Activated T-cell treated with anti-CD3 and anti-CD28 coated beads for 24 hours (primary cell): Measurements from ENCODE around the gene PRKG1.
"Not testable (repeated sequence)": the region's sequence is repeated elsewhere in the genome, so short reads cannot be mapped to it uniquely, and the experiment has no call there.

Experiments
- DNase-seq: peaks from one replicate; pipeline ENCODE4 v3.0.0-alpha.2; 2020; ENCODE audit warnings: low read depth

The PRKG1 gene

GRCh38 chr10:51170518-51171245 lies 96.4 kb downstream of the PRKG1 start:
- DNase-seq: no peak

GRCh38 chr10:51171946-51172345 lies 97.7 kb downstream of the PRKG1 start:
- DNase-seq: no peak

- no peak for DNase-seq
Observed at GRCh38 chr10:51176976-51177695, 102.8 kb downstream of the PRKG1 start.

- no peak for DNase-seq
Observed at GRCh38 chr10:51178634-51179033, 104.3 kb downstream of the PRKG1 start.

DNA sequence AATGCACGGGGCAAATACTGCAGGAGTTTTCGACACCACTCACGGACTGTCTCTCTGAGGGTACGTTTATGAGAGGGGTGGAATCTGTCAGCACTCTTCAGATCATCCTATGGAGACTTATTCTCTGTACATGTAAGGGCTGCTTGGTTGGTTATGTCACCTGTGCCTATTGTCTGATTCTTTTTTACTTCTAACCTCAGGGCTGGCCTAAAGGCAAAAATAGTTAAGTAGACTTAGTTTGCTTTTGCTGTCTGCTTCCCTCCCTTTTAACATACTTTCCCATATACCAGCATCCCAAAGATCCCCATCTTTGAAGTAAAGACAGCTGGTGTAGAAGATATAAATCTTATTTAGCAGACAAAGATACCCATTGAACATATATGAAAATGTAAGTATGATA lies 105.9 kb downstream of the PRKG1 start:
- no peak for DNase-seq

DNA sequence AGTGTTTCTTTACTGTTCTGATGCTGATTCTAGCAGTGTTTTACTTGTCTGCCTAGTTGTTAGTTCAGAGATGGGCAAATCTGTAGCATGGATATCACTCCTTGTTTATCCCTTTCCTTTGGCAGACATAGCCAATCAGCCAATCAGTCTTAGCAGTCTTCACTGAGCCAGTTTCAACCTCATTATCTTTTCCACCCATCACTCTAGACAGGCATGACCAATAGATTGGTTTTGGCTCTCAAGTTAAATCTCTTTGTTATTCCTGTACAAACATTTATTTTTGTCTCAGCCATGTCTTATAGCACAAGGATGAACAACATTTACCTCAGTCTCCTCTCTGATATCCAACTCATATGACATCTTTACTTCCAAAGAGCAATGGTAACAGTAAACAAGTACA lies 109.5 kb downstream of the PRKG1 start:
- DNase-seq: no peak

DNA sequence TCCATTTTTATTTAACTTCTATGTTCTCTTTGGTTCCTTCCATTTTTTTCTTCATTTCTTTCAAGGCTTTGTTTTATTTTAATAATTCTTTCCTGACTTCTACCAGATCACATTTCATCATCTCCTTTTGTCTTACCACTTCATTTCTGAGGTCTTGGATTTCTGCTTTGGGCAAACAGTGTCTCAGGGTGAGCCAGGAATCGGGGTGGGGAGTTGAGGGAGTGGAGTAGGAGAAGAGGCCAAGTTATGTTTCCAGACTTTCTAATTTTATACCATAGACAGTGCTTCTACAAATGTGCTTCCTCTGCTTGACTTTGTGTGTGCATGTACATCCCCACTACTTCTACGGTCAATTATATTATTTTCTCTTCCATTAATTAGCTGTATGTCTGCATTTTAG lies 112.1 kb downstream of the PRKG1 start:
- no peak for DNase-seq

DNA sequence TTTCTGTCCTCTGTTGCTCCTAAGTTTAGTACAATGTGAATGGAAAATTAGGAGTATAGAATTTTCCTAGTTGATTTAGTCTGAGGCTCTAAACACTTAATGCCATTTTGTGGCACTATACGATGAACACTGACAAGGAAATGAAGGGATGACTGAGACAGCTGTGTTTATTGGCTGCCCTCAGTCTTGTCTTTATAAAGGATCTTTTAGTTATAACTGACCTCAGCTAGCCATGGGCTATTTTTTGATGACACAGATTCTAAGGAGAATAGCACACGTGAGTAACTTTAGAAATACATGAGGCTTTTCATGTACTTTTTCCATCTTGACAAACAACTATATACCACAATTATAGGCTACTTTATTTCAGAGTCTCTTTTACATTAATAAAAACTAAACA lies 113.7 kb downstream of the PRKG1 start:
- DNase-seq: no peak

- no peak for DNase-seq
Observed at GRCh38 chr10:51188866-51189265, 114.6 kb downstream of the PRKG1 start.

GRCh38 chr10:51196508-51197175 lies 122.4 kb downstream of the PRKG1 start:
- DNase-seq: no peak

GRCh38 chr10:51198170-51198569 lies 123.9 kb downstream of the PRKG1 start:
- DNase-seq: no peak

DNA sequence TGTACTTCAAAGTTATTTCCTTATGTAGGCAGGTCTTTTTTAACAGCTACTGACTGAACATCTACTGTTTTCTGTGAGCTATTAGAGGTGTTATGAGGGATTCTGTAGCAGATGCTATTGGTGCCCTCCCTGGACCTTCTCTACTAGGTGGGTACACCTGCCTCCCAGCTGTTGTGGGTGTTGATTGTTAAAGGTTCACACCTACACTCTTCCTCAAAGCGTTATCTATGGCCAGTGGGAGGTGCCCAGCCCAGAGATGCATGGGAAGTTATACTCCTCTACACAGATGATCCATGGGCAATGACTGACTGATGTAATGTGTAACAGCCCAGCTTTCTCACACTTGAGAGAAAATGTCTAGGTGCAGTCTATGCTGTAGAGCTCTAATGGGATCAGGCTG lies 127.7 kb downstream of the PRKG1 start:
- no peak for DNase-seq

GRCh38 chr10:51203359-51203758 lies 129.1 kb downstream of the PRKG1 start:
- DNase-seq: no peak

DNA sequence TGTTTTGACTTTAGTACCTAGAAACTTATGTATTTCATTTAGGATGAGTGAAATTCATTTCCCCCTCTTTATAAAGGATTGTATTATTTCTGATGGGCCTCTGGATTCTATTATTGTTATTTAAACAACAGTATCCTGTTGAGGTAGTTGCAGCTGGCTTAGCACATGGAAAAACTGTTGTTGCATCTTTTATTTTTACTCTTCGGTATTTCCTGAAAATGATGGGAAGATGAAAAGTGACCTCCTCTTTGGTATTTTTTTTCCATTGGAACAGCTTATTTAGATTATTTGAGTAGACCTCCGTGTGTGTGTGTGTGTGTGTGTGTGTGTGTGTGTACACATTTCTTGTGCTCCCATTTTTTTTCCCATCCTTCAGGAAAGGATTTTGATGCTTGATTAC lies 129.8 kb downstream of the PRKG1 start:
- no peak for DNase-seq

GRCh38 chr10:51204701-51205100 lies 130.4 kb downstream of the PRKG1 start:
- DNase-seq: no peak

DNA sequence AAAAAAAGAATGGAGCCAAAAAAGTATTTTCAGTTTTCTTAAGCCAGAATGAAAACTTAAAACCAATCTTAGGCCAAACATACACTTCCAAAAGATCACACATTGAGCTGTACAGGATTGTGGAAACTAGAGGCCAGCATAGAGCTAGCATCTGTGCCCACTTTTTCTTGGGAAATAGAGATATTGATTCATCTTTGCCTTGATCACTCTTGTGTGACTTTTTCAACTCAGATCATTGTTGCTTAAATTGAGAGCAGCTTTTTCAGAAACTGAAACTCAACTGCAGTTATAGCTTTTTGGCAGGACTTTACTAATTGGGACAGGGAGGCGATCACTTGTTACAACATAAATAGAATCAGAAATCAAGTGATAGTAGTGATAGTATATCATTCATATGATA lies 132.2 kb downstream of the PRKG1 start:
- no peak for DNase-seq

GRCh38 chr10:51212937-51213336 lies 138.7 kb downstream of the PRKG1 start:
- DNase-seq: not testable (repeated sequence)

DNA sequence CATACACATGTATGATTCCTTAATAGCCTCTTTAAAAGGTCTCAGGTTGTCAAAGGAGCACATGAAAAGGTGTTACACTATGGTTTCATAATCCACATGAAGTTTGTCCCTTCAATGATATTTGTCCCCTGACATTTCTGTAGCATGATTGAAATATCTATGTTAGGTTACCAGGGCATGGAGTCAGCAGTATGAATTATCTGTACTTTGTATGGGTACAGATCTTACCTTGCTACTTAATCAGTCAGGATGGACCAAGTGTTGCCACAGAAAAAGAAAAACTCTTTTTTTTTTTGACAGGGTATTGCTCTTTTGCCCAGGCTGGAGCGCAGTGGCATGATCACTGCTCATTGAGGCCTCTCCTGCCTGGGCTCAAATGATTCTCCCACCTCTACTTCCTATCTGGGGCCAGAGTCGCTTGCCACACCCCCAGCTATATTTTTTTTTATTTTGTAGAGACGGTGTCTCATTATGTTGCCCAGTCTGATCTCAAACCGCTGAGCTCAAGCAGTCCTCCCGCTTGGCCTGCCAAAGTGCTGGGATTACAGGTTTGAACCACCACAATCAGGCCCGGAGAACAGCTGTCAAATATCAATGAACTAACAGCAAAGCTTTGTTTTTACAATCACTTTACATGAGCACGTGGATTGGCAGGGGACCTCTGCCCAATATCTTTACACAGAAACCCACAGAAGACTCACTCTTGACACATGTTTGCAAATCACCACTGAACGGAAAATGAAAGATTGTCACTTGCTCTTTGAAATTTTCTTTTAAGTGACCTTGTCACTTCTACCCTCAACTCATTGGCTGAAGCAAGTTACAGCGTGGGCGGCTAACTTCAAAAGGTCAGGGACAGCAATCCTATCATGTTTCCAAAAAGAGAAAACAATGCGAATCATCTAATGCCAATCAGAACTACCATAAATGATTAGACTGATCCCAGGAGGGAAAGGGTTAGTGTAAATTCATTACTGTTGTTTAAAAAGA lies 140.2 kb downstream of the PRKG1 start:
- DNase-seq: no peak

DNA sequence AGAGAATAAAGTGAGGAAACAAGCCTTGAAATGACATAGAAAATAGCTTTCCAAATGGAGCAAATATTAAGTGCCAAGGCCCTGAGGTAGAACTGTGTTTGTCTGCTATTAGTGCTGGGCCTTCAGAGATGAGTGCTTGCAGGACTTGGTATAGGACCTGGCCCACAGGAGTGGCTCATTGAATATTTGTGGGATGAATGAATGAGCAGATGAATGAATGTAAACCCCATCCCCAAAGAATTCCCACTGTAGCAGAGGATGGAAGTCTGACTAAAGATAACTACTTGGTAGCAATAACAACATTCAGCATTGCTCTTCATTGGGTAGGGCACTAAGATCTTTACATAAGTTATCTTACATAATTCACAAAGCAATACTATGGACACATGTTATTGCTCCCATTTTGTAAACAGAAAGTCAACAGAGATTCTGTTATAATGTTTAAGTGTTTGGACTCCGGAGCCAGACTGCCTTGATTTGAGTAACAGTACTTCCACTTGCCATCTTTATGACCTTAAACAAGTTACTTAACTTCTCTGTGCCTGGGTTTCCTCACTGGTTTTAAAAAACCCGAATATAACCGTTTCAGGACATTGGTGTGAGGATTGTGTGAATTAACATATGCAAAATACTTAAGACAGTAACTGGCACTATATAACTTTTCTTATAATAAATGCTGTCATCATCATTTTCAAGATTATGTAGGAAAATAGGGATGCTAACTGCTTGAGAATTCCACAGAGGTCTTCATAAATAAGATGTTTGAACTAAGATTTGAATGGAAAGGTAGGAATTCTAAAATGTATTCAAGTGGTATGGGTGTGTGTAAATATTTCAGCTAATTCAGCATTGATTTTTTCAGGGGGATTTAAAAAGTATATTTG lies 141.9 kb downstream of the PRKG1 start:
- DNase-seq: no peak

DNA sequence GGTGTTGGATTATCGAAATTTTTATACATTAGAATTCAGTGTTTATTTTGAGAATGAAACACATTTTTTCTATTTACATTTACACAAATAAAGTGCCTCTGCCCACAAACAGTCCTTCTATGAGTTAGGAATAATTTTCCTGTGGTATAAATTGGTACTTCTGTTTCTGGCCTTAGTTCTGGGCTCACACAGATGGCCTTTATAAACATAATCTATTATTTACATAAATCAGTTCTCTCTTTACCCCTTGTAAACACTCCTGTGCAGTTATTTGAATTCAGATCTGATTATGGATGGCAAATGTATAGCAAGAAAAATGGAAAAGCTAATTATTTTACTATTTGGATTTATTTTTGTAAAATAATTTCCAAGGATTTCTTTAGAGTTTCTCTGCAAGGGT lies 143.2 kb downstream of the PRKG1 start:
- no peak for DNase-seq

GRCh38 chr10:51224671-51225161 lies 150.4 kb downstream of the PRKG1 start:
- DNase-seq: no peak
